ENCODE results near the gene CHRNA1. TPM values are rescaled to one million over a fixed set of nuclear protein-coding genes. Genes with fewer than 3 reads are reported as not detected.

CHRNA1 gene
- total and polyA plus RNA-seq, 10 of the 15 experiments (the other 5 are each of a cell fraction or from before 2014, with no cell fraction given) = 0.05 to 0.14 TPM; not detected in 8

- no peaks in the 10 kb centered on the region for H3K9me3 ChIP-seq (replicated peaks; ENCODE audit: control insufficient read depth, insufficient read depth, low read length)
- no TSS peak for BruUV-seq (replicated peaks)
- no peaks in the 10 kb centered on the region for H3K36me3 ChIP-seq (ENCODE audit: control insufficient read depth in 2 of 2, insufficient read depth in 2 of 2, low read length in 1 of 2)
- H3K4me3 ChIP-seq = no peak overlapping the region
- H2AFZ ChIP-seq (ENCODE audit: control insufficient read depth, low read depth, low read length) = no peak overlapping the region
- H3K27ac ChIP-seq (ENCODE audit: control insufficient read depth, insufficient read depth) = no peak overlapping the region
- TF ChIP-seq ATF7 (IDR thresholded peaks at IDR 0.05; ENCODE audit: low read depth) (no peak), YBX1 (IDR thresholded peaks at IDR 0.05) (no peak), SPI1 (IDR thresholded peaks at IDR 0.05; ENCODE audit: borderline replicate concordance, insufficient read depth, low read depth, low read length) (no peak), ZBED1 (IDR thresholded peaks at IDR 0.05; ENCODE audit: borderline replicate concordance) (no peak), PML (IDR thresholded peaks at IDR 0.05; ENCODE audit: low read length) (no peak), POU2F2 (IDR thresholded peaks at IDR 0.05; ENCODE audit: borderline replicate concordance, low read depth, low read length) (no peak), RAD21 (IDR thresholded peaks at IDR 0.05; ENCODE audit: insufficient read depth, low read depth, low read length) (no peak)
- ATAC-seq (no peak), DNase-seq (ENCODE audit: low read depth, low spot score) (no peak), FAIRE-seq (no peak)
- ChIA-PET POLR2A (no interaction called here), RAD21 (ENCODE audit: unreplicated experiment) (no interaction called here), CTCF (interaction anchor here (2.7 kb wide), 1 partner anchor 15 kb away, joined by 6 read pairs; no protein-coding TSS in a partner anchor), SMC1A (ENCODE audit: uncharacterized antibody, unreplicated experiment) (no interaction called here)
- H4K20me1 ChIP-seq (ENCODE audit: control insufficient read depth, insufficient read depth) = no peaks in the 10 kb centered on the region
- no peaks in the 10 kb centered on the region for H3K4me1 ChIP-seq (ENCODE audit: control insufficient read depth, insufficient read depth, low read length)
- intact Hi-C loops (cut with micrococcal nuclease; ENCODE audit: unreplicated experiment) = no loop called here
- no peaks in the 10 kb centered on the region; a peak in 2 of 4 replicates for H3K27me3 ChIP-seq (replicated peaks in 1 of 2; ENCODE audit: control insufficient read depth in 2 of 2, insufficient read depth in 2 of 2, low read length in 1 of 2)
- no peaks in the 10 kb centered on the region for H3K79me2 ChIP-seq (ENCODE audit: control insufficient read depth, insufficient read depth, low read length)
- 55% methylated on average over 8 of the region's 8 CpGs for WGBS (ENCODE audit: insufficient coverage, insufficient replicate concordance, low lambda C conversion rate, missing lambda C conversion rate)
- in situ Hi-C loops (cut with MboI) = no loop called here
- H3K9ac ChIP-seq (ENCODE audit: control insufficient read depth, insufficient read depth, low read length) = no peak overlapping the region
- no peak overlapping the region for H3K4me2 ChIP-seq (ENCODE audit: control insufficient read depth, insufficient read depth)
Observed at GRCh38 chr2:174786066-174786725, 21.9 kb upstream of the CHRNA1 start.

DNA sequence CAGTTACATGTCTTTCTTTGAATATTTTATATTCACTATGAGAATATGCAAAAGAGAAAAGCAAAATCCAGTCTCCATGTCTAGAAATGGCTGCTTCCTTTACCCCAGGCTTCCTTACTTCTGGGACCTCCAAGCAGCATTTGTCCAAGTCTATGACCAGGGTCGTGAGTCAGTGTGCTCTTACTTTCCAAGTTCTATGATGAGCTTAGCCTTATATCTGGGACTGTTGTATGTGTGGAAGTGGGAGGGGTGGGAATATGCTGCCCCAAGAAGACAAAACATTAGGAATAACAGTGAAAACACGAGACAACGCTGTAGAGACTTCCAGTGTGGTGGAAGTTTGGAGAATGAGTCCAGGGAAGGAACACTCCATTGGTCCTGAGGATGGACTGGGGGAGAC, 21.2 kb upstream of the CHRNA1 start:
- Histone ChIP-seq H4K20me1 (ENCODE audit: control insufficient read depth, insufficient read depth) (no peaks in the 10 kb centered on the region), H3K4me2 (ENCODE audit: control insufficient read depth, insufficient read depth) (no peak overlapping the region), H3K27ac (ENCODE audit: control insufficient read depth, insufficient read depth) (no peak overlapping the region), H3K27me3 (replicated peaks in 1 of 2; ENCODE audit: control insufficient read depth in 2 of 2, insufficient read depth in 2 of 2, low read length in 1 of 2) (no peaks in the 10 kb centered on the region; a peak in 2 of 4 replicates), H3K4me1 (ENCODE audit: control insufficient read depth, insufficient read depth, low read length) (no peaks in the 10 kb centered on the region), H2AFZ (ENCODE audit: control insufficient read depth, low read depth, low read length) (no peak overlapping the region), H3K9ac (ENCODE audit: control insufficient read depth, insufficient read depth, low read length) (no peak overlapping the region), H3K36me3 (ENCODE audit: control insufficient read depth in 2 of 2, insufficient read depth in 2 of 2, low read length in 1 of 2) (no peaks in the 10 kb centered on the region), H3K79me2 (ENCODE audit: control insufficient read depth, insufficient read depth, low read length) (no peaks in the 10 kb centered on the region), H3K4me3 (no peak overlapping the region), H3K9me3 (replicated peaks; ENCODE audit: control insufficient read depth, insufficient read depth, low read length) (no peaks in the 10 kb centered on the region)
- FAIRE-seq (no peak), DNase-seq (ENCODE audit: low read depth, low spot score) (no peak), ATAC-seq (no peak)
- CTCF ChIA-PET = interaction anchor here (2.7 kb wide), 1 partner anchor 14 kb away, joined by 6 read pairs; no protein-coding TSS in a partner anchor
- in situ Hi-C loops (cut with MboI) (no loop called here), intact Hi-C loops (cut with micrococcal nuclease; ENCODE audit: unreplicated experiment) (no loop called here)
- BruUV-seq (replicated peaks) = no TSS peak
- SMC1A ChIA-PET (ENCODE audit: uncharacterized antibody, unreplicated experiment) = no interaction called here
- POLR2A ChIA-PET = no interaction called here
- 0% methylated on average over 3 of the region's 3 CpGs for WGBS (ENCODE audit: insufficient coverage, insufficient replicate concordance, low lambda C conversion rate, missing lambda C conversion rate)
- RAD21 ChIA-PET (ENCODE audit: unreplicated experiment) = no interaction called here
- TF ChIP-seq ZBTB4 (CRISPR knock-in tag; IDR thresholded peaks at IDR 0.05) (no peak), ZNF217 (IDR thresholded peaks at IDR 0.05) (no peak), SUPT20H (IDR thresholded peaks at IDR 0.05; ENCODE audit: borderline replicate concordance, control insufficient read depth, low read depth, low read length) (no peak), HSF1 (IDR thresholded peaks at IDR 0.05; ENCODE audit: low read depth, low read length) (no peak), SIN3A (IDR thresholded peaks at IDR 0.05; ENCODE audit: low read depth, low read length) (no peak), RCOR1 (conservative IDR thresholded peaks at IDR 0.05; ENCODE audit: low read depth, low read length) (no peak), FOXK2 (IDR thresholded peaks at IDR 0.05) (no peak), SREBF2 (IDR thresholded peaks at IDR 0.05; ENCODE audit: low read length) (no peak)
